NCI-H1436 treated with DMSO at 0.1 percent for 48 hours (cell line): Measurements from ENCODE around the gene HNRNPK.

ENCODE experiments used
- DNase-seq: peaks from one replicate; lab custom pipeline; 2025; lab: John Stamatoyannopoulos, UW

Gene HNRNPK

DNA sequence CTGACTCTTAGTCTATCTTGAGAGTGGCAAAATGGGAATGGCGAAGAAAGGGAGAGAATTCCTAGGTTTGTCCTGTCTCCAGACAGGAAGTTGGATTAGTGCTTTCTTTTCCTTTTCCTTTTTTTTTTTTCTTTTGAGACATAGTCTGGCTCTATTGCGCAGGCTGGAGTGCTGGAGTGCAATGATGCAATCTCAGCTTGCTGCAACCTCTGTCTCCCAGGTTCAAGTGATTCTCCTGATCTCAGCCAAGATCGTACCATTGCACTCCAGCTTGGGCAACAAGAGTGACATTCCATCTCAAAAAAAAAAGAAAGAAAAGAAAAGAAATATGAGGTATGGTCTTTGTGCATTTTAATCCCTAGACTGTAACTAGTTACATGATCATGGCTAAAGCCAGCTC, 46.2 kb downstream of the HNRNPK start:
- no peak for DNase-seq

DNA sequence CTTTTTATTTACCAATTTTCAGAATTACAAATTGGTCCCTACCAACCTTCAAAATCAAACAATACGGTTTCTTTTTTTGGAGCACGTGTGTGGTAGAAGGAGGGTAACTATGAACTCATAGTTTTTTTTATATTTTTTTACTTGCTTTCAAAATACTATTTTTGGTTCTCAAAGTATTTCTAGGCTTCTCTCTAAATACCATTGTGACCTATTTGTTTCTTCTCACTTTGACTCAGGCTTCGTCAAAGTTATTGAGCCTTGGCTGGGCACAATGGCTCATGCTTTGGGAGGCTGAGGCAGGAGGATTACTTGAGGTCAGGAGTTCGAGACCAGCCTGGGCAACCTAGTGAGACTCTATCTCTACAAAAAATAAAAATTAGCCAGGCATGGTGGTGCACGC, 47.2 kb downstream of the HNRNPK start:
- no peak for DNase-seq

DNA sequence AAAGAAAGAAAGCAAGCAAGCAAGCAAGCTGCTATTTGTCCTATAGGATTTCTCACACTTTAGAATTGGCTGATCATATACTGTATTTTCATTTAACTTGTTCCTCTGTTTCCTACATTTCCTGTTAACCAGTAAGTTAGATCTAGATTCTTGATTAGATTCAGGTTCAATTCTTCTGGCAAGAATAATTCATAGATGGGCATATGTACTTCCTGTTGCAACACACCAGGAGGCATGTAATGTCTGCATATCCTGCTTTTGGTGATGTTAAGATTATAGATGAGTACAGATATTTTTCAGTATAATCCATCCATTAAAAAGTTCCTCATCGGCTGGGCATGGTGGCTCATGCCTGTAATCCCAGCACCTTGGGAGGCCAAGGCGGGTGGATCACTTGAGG, 48.0 kb downstream of the HNRNPK start:
- DNase-seq, result no peak

DNA sequence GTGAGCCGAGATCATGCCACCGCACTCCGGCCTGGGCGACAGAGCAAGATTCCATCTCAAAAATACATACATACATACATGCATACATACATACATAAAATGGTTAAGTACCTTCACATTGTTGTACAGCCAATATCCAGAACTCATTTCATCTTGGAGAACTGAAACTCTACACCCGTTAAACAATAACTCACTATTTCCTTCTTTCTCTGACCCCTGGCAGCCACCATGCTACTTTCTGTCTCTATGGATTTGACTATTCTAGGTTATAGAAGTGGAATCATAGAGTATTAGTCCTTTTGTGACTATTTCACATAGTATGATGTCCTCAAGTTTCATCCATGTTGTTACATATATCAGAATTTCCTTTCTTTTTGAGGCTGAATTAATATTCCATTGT, 49.1 kb downstream of the HNRNPK start:
- DNase-seq, result no peak

DNA sequence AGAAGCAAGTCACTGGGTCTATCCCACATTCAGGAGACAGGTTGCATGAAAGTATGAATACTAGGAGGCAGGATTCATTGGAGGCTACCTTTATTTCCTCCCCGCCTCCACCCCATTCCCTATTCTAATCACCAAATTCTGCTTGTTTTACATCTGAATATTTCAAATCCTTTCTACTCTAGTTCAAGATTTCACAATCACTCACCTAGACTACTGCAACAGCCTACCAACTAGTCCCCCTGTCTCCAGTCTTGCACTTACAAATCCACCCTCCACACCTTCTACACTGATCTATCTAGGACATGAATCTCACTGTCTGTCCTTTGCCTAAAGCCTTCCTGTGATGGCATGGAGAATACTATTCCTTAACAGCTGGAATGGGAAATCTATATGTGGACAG, 52.4 kb downstream of the HNRNPK start:
- DNase-seq, result no peak

DNA sequence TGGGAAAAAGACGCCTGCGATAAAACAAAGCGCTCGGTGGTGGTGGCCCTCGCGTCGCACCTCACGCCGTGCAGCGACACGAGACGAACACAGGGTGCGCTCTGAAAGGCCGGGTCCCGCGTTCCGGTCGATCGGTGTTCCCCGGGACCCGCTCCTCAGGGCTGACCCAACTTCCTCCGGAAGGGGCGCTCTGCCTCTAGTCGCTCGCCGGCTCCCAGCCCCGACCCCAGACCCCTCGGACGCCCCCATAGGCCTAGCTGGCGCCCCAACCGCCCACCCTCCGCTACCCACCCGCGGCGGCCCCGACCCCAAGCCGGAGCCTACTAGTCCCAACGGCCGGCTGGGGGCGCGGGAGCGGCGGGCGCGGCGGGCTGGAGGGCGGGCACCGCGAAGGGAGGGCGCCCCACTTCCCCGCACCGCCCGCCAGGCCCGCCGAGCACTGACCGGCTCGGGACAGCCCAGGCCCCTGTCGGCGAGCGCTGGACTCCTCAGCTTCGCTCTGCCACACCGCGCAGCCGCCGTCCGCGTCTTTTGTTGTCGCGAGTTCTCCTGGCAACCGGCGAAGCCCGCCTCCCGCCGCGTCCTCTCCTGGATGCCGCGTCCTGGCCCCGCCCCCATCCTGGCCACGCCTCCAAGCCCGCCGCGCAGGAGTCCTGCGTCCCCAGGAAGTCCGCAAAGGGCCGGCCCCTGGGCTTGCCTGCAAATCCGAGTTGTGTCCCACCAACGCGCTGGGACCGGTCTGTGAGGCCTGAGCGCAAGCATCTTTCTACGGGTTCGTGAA, 58.9 kb downstream of the HNRNPK start, which contains the start of gene KIF27:
KIF27 (minus strand) TSS at position 506 of the 781 bp plus-strand sequence. CDS start 5,841 bp downstream, outside the sequence.
- DNase-seq, result peak; percentile 53

DNA sequence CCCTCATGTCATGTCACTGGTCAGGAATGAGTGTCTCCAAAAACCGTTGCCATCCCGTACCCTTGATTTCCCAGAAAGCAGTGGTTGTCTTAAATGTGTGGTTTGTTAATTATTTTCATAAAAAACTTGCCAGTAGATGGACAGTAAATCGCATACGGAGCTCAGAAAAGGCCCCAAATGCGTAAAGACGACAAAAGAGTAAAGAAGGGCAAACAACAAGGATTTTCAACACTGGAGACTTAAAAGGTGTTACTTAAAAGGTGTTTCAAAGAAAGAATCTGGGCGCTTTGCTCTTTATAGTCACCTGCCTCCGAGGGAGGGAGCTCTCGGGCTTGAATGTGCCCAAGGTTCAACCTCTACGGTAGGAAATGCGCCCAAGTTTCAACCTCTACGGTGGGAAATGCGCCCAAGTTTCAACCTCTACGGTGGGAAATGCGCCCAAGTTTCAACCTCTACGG, 59.5 kb downstream of the HNRNPK start:
- no peak for DNase-seq

DNA sequence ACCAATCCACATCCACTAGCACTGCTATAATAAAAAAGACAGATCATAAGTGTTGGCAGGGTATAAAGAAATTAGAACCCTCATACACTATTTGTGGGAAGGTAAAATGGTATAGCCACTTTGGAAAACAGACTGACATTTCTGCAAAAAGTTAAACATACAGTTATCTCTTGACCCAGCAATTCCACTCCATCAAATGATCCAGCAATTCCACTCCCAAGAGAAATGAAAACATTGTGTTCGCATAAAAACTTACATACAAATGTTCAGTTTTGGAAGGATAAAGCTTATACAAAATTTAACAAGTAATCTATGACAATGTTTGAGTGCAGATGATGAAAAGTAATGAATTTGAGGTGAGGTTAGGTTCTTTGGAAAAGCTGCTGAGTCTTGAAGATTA, 60.9 kb downstream of the HNRNPK start:
- no peak for DNase-seq
